ENCODE measurements around the gene HIVEP2.

The HIVEP2 gene

GRCh38 chr6:142728364-142728763 is 216.6 kb downstream of the HIVEP2 start:
- no peak for DNase-seq

DNA sequence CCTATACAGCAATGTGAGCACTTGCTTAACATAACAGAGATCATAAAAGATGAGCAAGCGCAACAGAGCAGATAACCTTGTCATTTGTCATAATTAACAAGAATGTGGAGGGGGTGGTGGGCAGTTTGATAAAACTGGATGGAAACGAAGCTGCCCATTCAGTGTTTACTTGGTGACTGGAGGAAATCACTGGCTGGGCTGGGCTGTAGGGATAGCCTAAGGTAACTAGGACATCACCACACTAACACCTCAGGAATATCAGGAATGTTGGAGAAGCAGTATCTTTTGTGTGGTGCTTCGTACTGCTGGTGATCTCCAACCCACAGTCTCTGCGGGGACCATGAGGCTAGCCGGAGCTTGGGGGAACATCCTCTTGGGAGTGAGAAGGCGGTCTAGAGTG is 218.4 kb downstream of the HIVEP2 start:
- peak; percentile 68 for DNase-seq

DNA sequence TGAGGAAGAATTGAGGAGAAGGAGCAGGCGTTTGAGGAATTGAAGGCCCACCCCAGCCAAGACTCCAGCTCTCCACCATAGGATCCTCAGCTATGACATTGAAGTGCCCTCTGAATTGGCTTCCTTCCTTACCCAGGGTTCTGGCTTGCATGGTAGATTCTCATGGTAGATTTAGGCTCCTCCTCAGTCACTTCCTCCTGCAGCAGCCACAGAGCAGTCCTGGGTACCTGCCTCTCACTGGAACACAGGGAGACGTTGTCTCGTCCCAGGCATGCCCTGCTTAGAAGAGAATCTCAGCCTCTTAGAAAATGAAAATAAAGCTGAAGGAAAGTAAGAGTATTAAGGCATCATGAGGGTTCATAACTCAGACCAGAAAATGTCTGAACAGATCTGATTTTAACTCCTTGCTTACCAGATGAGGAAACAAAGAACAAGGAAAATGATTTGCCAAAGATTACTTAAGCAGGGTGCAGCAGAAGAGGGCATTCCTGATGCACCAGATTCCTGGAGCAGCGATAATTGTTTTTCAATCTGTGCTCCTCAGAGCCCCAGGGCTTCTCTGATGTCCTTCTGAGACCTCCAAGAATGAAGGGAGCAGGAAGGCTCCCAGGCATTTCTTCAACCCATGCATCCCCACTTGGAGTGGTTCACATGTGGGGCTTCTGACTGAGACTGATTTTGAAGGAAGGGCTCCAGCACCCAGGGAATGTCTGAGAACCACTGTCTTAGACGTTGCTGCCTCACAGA is 219.8 kb downstream of the HIVEP2 start:
- no peak for DNase-seq

- DNase-seq, result no peak
These were observed 222.1 kb downstream of the HIVEP2 start for GRCh38 chr6:142722841-142723240.

- no peak for DNase-seq
These were observed 223.0 kb downstream of the HIVEP2 start for GRCh38 chr6:142722012-142722411.

DNA sequence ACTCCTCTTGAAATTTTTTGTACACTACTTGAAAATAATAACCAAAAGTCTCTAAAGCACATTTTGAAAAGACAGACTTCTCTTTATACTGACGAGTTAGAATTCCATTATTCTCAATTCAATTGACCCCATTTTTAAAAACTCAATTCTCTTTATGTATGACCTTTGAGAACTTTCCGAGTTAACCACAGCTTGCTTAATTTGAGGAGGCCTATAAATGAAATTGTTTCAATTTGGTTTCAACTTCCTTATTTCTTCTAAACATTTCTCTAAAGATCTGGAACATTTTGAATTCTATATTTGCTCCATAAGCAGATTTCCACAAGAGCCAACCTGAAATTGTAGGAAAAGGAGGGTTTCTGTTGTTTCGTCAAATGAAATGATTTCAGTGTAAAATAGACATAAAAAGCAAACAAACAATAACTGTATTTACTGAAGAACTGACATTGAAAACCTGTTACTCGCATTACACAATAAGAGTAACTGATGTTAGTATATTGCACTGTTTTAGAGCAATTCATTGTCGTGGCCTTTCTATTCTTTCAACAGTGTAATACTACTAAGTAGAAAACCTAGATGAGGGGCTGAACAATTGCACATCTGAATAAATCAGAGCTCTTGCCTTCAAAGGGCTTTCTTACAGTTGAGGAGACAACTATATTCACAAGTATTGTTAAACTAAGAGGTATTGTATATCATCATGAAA is 223.6 kb downstream of the HIVEP2 start:
- DNase-seq, result no peak

DNA sequence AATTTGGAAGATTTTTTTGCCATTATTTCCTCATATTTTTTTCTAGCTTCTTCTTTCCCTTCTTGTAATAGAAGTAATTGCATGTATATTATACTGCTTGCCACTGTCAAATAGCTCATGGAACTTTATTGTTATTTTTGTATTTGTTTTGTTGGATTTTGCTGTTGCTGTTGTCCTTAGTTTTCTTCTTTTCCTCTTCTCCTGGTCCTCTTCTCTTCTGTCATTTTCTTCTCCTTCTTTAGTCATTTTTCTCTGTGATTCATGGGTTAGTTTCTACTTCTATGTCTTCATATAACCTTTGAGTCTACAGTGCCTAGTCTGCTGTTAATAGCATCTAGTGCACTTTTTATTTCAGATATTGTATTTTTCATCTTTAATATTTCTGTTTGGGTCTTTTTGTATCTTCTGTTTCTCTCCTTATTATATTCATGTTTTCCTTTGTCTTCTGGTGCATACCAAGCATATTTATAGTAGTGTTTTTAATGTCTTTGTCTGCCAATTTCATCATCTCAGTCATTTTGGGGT is 226.2 kb downstream of the HIVEP2 start:
- DNase-seq, result no peak

DNA sequence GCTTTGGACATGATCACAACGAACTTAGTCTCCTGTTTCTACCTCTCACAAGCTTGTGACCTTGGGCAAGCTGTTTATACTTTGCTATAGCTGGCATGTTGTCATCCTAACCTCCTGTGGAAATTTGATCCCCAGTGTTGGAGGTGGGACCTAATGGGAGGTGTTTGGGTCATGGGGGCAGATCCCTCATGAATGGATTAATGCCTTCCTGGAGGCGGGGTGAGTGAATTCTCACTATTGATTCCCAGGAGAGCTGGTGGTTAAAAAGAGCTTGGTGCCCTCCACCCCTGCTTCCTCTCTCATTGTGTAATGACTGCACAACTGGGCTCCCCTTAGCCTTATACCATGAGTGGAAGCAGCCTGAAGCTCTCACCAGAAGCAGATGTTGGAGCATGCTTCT is 228.9 kb downstream of the HIVEP2 start:
- no peak for DNase-seq

- DNase-seq, result no peak
These were observed 229.8 kb downstream of the HIVEP2 start for GRCh38 chr6:142714951-142715785.

DNA sequence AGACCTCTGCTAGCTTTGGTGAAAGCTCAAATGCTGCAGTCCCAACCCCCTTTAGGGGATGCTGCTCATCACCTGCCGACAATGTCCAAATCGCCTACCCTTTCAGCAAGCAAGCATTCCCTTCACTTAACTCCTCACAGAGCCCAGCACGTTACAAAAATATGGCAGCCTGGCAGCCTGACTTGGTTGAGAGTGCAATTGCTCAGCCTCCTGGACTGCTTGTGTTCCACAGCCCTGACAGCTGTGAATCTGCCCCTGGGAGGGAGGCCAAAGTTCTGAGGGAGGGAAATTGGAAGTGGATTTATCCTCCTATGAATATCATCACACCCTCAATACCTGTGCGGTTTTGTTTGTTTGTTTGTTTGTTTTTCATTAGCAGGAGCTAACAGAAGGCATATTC is 231.0 kb downstream of the HIVEP2 start:
- no peak for DNase-seq

DNA sequence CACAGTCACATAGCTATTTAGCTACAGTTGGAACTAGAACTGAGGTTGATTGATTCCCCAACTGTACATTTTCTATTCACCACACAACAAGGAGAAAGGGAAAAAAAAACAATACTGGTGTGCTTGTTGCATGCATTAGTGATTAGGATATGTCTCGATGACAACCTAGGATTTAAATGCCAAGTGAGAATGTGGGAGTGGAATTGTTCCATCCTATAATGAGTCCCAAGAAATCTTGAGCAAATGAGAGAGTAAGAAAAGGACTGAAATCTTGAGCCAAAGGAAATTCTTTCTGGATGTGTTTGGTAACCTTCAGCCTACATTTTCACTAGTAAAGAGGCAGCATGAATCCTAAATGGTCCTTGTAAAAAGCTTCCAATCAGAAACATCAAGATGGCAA is 232.7 kb downstream of the HIVEP2 start:
- no peak for DNase-seq

- no peak for DNase-seq
These were observed 236.3 kb downstream of the HIVEP2 start for GRCh38 chr6:142708651-142709050.

DNA sequence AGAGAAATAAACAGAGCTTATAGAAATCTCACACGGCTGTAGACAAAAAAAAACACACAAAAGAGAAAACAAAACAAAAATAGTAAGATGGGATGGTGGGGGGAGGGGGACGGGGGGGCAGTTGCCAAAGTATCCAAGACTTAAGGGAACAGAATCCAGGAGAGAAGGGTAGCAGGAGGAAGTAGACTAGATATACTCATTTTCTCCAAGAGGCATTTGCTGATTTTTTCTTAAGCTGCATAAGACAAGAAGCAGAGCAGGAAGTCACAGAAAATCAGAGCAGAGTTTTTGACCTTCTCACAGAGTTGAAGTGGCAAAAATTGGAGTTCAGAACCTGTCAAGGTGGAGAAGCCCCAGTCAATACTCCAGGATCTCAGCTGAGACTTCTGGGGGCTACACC is 237.7 kb downstream of the HIVEP2 start:
- DNase-seq, result no peak

DNA sequence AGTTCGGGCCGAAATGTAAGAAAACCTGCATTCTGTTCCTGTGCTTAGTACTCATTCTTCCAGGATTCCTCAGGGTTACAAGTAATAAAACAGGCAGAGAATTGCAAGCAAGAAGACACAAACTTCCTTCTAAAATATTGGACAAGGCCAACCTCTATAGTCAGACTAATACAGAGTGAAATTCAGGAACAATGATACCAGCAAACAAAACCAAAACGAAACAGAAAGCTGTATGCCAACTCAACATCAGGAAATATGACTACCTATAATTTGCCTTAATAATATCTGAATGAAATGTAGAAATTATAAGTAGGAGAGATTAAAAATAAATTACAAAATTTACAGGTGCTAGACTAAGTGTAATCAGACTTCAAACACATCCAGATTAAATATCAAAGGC is 238.8 kb downstream of the HIVEP2 start:
- DNase-seq, result no peak

DNA sequence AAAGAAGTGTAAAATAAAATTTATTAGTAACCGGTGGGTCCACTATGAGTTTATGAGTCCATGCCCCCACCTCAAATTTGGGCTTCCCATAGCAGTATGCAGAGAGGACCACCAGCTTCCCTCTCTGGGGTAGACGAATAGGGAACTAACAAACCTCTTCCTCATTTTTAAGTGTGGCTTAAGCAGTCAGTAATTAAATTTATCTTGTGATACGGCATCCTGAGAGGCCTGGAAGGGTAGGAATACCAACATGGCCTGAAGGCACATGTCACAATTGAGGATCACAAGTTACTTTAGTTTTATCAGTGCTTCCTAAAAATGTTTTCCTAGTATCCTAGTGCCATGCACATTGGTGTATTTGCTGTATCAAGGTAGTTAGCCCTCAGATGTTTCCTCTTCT is 239.9 kb downstream of the HIVEP2 start:
- DNase-seq, result no peak

DNA sequence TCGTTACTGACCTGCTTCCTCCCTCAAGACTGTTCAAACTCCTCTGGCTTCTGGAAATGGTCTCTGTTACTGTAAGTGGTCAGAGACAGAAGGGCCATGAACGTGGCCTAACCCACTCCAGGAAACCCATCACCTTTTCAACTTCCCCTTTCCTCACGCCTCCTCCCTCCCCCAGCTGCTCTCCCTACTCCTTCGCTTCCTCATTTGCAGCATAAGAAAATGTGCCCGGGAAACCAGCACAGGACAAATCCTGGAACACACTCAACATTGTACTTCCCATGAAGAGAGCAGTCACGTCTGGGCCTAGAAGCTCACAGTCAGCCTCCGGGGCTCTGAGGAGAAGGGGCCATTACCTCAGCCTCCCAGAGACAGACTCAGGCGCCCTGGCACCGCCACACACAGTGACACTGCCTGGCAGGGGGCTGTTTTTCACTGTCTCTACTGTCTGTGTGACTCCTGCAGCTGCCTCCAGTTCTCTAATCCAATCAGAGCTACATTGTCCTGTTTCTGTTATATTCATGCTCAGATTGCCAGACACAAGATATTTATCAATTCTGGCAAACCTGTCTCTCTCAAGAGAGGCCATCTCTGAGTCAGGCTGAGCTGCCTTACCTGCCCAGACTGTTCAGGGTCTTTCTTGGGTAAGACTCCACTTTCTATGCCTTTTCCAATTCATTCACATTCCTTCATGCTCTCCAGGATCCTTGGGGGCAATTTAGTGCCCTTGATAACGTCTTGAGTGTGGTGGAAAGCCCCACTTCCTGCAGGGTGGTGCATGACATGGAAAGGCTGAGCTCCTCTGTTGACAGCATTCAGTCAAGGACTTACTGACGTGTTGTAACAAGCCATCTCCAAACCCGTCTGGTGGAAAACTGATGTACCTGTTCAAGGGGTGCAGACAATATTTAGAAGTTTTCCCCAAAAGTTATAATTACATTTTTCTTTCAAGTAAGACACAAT is 242.2 kb downstream of the HIVEP2 start:
- no peak for DNase-seq

Data from NCI-H226 (cell line).